Activated naive CD8-positive, alpha-beta T cell treated with anti-CD3 and anti-CD28 coated beads, Interleukin-2, amount 10 ng/mL, durations not matched to agents 7 days and 5 days (primary cell): ENCODE data around the gene ZNF766. TPM values are rescaled to one million over a fixed set of nuclear protein-coding genes. Genes with fewer than 3 reads are reported as not detected.
"Not testable (repeated sequence)": the region's sequence is repeated elsewhere in the genome, so short reads cannot be mapped to it uniquely, and the experiment has no call there.

Experiments
- ATAC-seq: fragments of 150-1000 bp; cut with Tn5 transposase; one replicate; pipeline ENCODE4 v1.10.0; 2021; ENCODE audit warnings: low read depth, moderate library complexity
- POLR2A ChIA-PET: fragments of 350-600 bp; sonication (Branson Sonifier 250); formaldehyde crosslinking; loops from one replicate; lab custom pipeline; 2021; ENCODE audit warnings: antibody characterized with exemption; lab: Charles Lee
- DNase-seq: peaks from one replicate; pipeline ENCODE4 v3.0.0; 2021
- H3K27ac Mint-ChIP-seq: one replicate; pipeline ENCODE4 v1.8.0; 2022; ENCODE audit warnings: mild to moderate bottlenecking, mixed read lengths
- H3K27me3 Mint-ChIP-seq: one replicate; pipeline ENCODE4 v1.8.0; 2022; ENCODE audit warnings: mild to moderate bottlenecking, moderate library complexity, mixed read lengths
- H3K36me3 Mint-ChIP-seq: one replicate; pipeline ENCODE4 v1.8.0; 2021; ENCODE audit warnings: mild to moderate bottlenecking, mixed read lengths
- H3K4me1 Mint-ChIP-seq: one replicate; pipeline ENCODE4 v1.8.0; 2021; ENCODE audit warnings: mixed read lengths
- H3K4me3 Mint-ChIP-seq: one replicate; pipeline ENCODE4 v1.8.0; 2022; ENCODE audit warnings: mild to moderate bottlenecking, moderate library complexity, mixed read lengths
- H3K9me3 Mint-ChIP-seq: one replicate; pipeline ENCODE4 v1.8.0; 2021; ENCODE audit warnings: mixed read lengths
- total RNA-seq, 2 experiments: library from RNA; stranded (reverse); gene quantifications; one replicate each; pipeline ENCODE4 v1.2.3, GENCODE V29; 2021

Gene ZNF766
- total RNA-seq, 2 experiments from 2014 or later: 37.1 to 38.7 TPM

DNA sequence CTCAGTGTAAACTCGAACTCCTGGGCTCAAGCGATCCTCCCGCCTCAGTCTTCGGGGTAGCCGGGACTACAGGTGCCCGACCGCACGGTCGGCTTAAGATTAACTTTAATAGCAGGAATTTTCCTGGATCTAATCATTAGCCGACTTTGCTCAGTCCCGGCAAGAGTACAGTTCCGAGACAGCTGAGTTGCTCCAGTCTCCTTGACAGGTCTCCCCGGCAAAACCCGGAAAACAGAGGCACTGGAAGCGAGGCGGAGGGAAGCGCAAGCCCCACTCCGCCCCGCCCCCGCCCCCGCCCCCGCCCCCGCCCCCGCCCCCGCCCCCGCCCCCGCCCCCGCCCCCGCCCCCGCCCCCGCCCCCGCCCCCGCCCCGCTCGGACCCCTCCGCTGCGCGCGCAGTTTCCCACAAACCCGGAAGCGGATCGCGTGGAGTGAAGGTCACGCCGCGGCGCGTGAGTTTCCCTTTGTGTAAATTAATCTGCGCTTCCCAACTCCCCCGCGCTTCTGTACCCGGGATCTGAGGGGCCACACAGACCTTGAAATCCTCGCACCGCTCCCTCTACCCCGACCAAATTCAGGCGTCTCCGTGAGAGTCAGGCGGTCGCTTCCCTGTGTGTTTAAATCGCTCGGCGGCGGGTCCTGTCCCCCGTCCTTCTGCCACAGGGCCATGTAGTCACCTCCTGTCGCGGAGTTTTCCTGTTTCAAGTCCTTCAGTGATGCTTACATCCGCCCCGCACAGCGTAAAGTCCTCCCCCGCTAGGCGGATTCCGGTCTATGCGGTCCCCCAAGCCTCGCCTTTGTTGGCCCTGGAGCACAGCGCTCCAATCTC is 27.6 kb downstream of the ZNF766 start, which contains the start of gene ZNF480:
TSS of gene ZNF480 (plus strand) at position 397 of the 828 bp plus-strand sequence. CDS start 3,244 bp downstream, outside the sequence.
- Mint-ChIP-seq H3K4me1 (peaks cover 15% of the 10 kb centered on the region), H3K27me3 (no peaks in the 10 kb centered on the region), H3K27ac (peak within 1 kb of the TSS; percentile 96), H3K36me3 (peaks cover 68% of the 10 kb centered on the region), H3K9me3 (peaks cover 42% of the 10 kb centered on the region), H3K4me3 (peak within 1 kb of the TSS; percentile 88)
- ATAC-seq (peak; percentile 95), DNase-seq (peak; percentile 87)
- POLR2A ChIA-PET: interaction anchor here (0.6 to 1.3 kb wide), 2 partner anchors 18 to 108 kb away, joined by 3 to 7 read pairs; partner anchors contain the start of gene PPP2R1A

DNA sequence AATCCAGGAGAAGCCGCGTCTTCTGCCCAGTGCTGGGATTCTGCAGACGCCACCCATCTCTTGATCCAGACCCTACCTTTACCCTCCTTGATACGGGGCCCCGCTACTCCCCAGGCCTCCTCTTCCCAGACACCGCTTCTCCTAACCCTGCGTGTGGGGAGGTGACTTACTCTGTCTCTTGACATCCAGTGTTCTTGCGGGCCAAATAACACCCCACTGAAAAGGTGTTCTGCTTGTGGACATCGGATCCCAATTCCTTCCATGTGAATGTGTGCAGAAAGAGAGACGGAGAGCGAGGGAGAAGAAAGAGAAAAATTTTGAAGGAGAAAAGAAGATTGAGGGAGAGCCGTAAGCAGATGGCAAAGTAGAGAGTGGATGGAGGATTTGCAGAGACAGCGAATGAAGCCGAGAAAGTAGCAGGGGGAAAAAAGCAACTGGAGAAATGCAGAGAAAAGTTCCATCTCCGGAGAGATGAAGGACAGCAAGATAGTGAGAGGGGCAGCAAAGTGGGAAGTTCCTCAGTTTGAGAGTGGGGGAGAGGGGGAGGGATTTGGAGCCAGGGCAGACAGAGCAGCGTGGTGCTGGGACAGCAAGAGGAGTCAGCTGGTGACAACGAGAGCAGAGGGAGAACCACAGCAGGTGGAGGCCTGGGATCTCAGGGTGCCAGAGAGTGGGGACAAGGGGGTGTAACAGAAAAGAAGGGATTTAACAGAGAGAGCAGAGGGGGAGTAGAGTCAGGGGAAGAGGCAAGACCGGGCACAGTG is 28.4 kb downstream of the ZNF766 start:
- peaks cover 15% of the 10 kb centered on the region for H3K4me1 Mint-ChIP-seq
- peaks cover 41% of the 10 kb centered on the region for H3K9me3 Mint-ChIP-seq
- H3K36me3 Mint-ChIP-seq: peaks cover 70% of the 10 kb centered on the region
- POLR2A ChIA-PET: interaction anchor here (0.6 kb wide), 1 partner anchor 79 kb away, joined by 4 read pairs; no protein-coding TSS in a partner anchor
- DNase-seq (no peak), ATAC-seq (no peak)
- H3K27me3 Mint-ChIP-seq: no peaks in the 10 kb centered on the region
- peak overlapping the region; percentile 88 for H3K4me3 Mint-ChIP-seq
- H3K27ac Mint-ChIP-seq: peak overlapping the region; percentile 96

DNA sequence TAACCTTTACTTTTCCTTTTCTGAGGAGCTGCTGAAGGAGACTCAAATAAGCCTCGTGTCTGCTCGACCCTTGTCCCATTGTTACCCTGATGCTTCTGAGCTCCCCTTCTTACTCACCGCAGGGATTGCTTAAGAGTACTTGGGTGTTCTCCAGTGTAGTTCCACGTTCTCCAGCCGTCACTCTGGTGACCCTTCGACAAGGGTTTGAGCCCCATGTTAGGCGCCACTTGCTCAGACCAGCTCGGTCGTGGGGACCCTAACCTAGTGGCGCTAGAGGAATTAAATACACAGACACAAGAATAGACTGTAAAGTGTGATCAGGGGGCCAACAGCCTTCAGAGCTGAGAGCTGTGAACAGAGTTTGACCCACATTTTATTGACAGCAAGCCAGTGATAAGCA is 37.9 kb downstream of the ZNF766 start:
- peaks cover 44% of the 10 kb centered on the region for H3K9me3 Mint-ChIP-seq
- peaks cover 85% of the 10 kb centered on the region for H3K36me3 Mint-ChIP-seq
- no peak for ATAC-seq

DNA sequence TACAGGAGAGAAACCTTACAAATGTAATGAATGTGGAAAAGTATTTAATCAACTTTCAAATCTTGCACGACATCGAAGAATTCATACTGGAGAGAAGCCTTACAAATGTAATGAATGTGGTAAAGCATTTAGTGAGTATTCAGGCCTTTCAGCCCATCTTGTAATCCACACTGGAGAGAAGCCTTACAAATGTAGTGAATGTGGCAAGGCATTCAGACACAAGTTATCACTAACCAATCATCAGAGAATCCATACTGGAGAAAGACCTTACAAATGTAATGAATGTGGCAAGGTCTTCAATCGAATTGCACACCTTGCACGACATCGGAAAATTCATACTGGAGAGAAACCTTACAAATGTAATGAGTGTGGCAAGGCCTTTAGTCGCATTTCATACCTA is 53.0 kb downstream of the ZNF766 start:
- no peaks in the 10 kb centered on the region for H3K4me1 Mint-ChIP-seq
- no peak for DNase-seq
- no peak for ATAC-seq
- H3K9me3 Mint-ChIP-seq: peaks cover 45% of the 10 kb centered on the region
- H3K4me3 Mint-ChIP-seq: no peak overlapping the region
- H3K36me3 Mint-ChIP-seq: peaks cover 62% of the 10 kb centered on the region
- POLR2A ChIA-PET: no interaction called here
- H3K27me3 Mint-ChIP-seq: no peaks in the 10 kb centered on the region
- H3K27ac Mint-ChIP-seq: no peak overlapping the region

More for the DNA sequence above, 37.9 kb downstream of the ZNF766 start:
- H3K4me3 Mint-ChIP-seq: no peak overlapping the region
- no peak overlapping the region for H3K27ac Mint-ChIP-seq
- no peak for DNase-seq
- POLR2A ChIA-PET: interaction anchor here (0.9 to 1.0 kb wide), 2 partner anchors 29 to 231 kb away, joined by 3 read pairs; partner anchors contain the start of gene ZNF610
- no peaks in the 10 kb centered on the region for H3K4me1 Mint-ChIP-seq
- H3K27me3 Mint-ChIP-seq: no peaks in the 10 kb centered on the region

DNA sequence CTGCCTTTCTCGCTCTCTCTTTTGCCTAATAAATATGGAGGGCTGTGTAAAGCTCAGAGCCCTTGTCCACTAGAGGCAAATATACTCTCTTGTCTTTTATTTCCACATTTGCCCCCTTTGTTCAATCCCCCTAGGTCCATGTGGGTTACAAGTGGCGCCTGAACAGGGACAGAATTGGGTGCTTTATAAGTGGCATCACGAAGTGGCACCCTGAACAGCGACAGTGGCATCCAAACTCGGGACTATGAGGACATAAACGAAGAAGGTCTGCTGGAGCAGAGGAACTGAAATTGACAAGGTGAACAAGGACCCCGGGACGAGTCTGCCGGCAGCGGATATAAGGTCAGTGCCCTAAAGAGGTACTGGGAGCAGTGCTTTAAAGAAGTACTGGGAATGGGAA is 62.4 kb downstream of the ZNF766 start:
- Mint-ChIP-seq H3K9me3 (peaks cover 20% of the 10 kb centered on the region), H3K27me3 (no peaks in the 10 kb centered on the region)

DNA sequence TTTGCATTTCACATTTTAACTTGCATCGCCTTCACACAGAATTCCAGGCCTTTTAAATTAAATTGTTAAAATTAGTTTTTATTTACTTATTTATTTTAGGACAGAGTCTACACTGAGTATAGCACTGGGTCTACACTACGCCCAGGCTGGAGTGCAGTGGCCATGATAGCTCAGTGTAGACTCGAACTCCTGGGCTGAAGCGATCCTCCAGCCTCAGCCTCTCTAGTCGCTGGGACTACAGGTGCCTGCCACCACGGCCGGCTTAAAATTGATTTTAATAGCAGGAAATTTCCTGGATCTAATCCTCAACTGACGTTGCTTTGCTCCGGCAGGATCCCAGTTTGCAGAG is 66.4 kb downstream of the ZNF766 start:
- POLR2A ChIA-PET: interaction anchor here (1.0 to 2.2 kb wide), 3 partner anchors 29 to 823 kb away, joined by 3 to 15 read pairs (median 3); partner anchors contain the start of genes ZNF347 and ZNF880
- Mint-ChIP-seq H3K4me1 (peaks cover 11% of the 10 kb centered on the region), H3K4me3 (peak overlapping the region; percentile 91), H3K27me3 (no peaks in the 10 kb centered on the region), H3K36me3 (peaks cover 28% of the 10 kb centered on the region), H3K27ac (peak overlapping the region; percentile 95), H3K9me3 (peaks cover 21% of the 10 kb centered on the region)
- DNase-seq (no peak), ATAC-seq (peak; percentile 55)

More for the DNA sequence above, 62.4 kb downstream of the ZNF766 start:
- no peak overlapping the region for H3K4me3 Mint-ChIP-seq
- ATAC-seq (no peak), DNase-seq (no peak)
- peaks cover 4% of the 10 kb centered on the region for H3K4me1 Mint-ChIP-seq
- no peak overlapping the region for H3K27ac Mint-ChIP-seq
- POLR2A ChIA-PET: no interaction called here
- peaks cover 9% of the 10 kb centered on the region for H3K36me3 Mint-ChIP-seq

DNA sequence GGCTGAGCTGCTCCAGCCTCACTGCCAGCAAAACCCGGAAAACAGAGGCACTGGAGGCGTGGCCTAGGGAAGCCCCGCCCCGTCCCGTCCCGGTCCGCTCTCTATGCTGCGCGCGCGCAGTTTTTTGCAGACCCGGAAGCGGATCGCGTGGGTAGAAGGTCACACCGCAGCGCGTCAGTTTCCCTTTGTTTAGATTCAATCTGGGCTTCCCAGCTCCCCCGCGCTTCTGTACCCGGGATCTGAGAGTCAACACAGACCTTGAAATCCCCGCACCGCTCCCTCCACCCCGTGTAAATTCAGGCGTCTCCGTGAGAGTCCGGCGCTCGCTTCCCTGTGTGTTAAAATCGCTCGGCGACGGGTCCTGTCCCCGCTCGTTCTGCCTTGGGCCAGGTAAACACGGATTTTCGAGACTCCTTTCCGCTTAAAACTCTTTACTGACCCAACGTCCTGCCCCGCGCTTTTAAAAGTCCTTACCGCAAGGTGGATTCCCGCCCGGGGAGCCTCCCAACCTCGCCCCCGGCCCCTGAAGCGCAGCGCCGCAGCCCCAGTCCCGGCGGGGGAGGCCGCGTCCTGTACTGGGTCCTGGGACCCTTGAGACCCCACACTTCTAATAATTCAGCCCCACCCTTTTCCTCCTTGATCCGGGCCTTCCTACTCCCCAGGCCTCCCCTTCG is 66.9 kb downstream of the ZNF766 start, which contains the start of gene ZNF610:
TSS of gene ZNF610 (plus strand) at position 127 of the 674 bp plus-strand sequence. CDS start 12,930 bp downstream, outside the sequence.
- Mint-ChIP-seq H3K27me3 (no peaks in the 10 kb centered on the region), H3K27ac (peak within 1 kb of the TSS; percentile 95), H3K4me1 (peaks cover 11% of the 10 kb centered on the region), H3K9me3 (peaks cover 19% of the 10 kb centered on the region), H3K4me3 (peak within 1 kb of the TSS; percentile 91), H3K36me3 (peaks cover 28% of the 10 kb centered on the region)
- POLR2A ChIA-PET: interaction anchor here (0.8 to 2.2 kb wide), 4 partner anchors 29 to 823 kb away, joined by 3 to 15 read pairs (median 3); partner anchors contain the start of genes ZNF347 and ZNF880
- ATAC-seq (peak; percentile 94), DNase-seq (peak; percentile 96)

DNA sequence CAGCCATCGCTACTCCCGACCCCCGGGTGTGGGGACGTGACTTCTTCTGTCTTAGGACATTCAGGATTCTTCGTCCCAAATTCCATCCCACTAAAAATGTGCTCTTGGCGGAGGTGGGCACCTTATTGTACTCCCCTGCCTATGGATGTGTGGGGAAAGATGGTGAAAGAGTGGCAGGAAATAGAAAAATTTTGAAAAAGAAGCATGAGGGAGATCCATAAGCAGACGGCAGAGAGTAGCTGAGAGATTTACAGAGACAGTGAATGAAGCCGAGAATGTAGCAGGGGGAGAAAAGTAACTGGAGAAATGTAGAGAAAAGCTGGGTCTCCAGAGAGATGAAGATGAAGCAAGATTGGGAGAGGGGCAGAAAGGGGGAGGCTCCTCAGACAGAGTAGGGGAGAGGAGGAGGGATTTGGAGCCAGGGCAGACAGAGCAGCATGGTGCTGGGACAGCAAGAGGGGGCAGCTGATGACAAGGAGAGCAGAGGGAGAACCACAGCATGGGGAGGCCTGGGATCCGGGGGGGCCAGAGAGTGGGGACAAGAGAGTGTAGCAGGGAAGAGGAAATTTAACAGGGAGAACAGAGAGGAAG is 67.5 kb downstream of the ZNF766 start:
- Mint-ChIP-seq H3K27me3 (no peaks in the 10 kb centered on the region), H3K4me1 (peaks cover 11% of the 10 kb centered on the region), H3K4me3 (peak overlapping the region; percentile 91), H3K27ac (peak overlapping the region; percentile 95), H3K36me3 (peaks cover 26% of the 10 kb centered on the region), H3K9me3 (peaks cover 16% of the 10 kb centered on the region)
- no peak for DNase-seq
- POLR2A ChIA-PET: interaction anchor here (0.8 to 2.2 kb wide), 3 partner anchors 30 to 75 kb away, joined by 3 to 15 read pairs (median 3); partner anchors contain the start of gene ZNF880
- no peak for ATAC-seq

DNA sequence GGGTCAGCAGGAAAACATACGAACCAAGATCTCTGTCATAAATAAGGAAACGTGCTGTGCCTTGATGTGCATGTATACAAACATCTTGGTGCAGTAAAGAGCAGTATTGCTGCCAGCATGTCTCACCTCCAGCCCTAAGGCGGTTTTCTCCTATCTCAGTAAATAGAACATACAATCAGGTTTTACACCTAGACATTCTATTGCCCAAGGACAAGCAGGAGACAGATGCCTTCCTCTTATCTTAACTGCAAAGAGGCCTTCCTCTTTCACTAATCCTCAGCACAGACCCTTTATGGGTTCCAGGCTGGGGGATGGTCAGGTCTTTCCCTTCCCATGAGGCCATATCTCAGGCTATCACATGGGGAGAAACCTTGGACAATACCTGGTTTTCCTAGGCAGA is 69.6 kb downstream of the ZNF766 start:
- POLR2A ChIA-PET, ATAC-seq, H3K27ac Mint-ChIP-seq, DNase-seq, H3K4me3 Mint-ChIP-seq, H3K27me3 Mint-ChIP-seq: not testable (repeated sequence)
- Mint-ChIP-seq H3K4me1 (peaks cover 11% of the 10 kb centered on the region), H3K36me3 (peaks cover 25% of the 10 kb centered on the region), H3K9me3 (peaks cover 11% of the 10 kb centered on the region)

DNA sequence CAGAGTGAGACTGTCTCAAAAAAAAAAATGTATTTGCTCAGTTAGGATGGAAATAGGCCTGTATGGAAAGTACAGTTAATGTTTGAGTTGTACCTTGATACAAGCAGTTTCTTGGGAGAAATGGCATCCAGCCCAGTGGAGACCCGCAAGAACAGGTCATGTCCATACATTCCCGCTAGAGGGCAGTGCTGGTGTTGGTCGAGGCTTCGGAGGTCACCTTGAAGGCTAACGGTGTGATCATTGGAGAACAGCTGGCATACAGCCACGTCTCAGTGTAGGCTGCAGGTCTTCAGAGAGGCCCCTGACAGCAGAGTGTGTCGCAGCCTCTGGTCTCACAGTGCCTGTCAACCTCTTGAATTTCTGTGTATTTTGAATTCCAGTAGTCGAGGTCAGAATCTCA is 74.2 kb downstream of the ZNF766 start:
- Mint-ChIP-seq H3K4me3 (no peak overlapping the region), H3K36me3 (peaks cover 20% of the 10 kb centered on the region), H3K27ac (no peak overlapping the region), H3K9me3 (peaks cover 16% of the 10 kb centered on the region), H3K27me3 (no peaks in the 10 kb centered on the region), H3K4me1 (no peaks in the 10 kb centered on the region)
- ATAC-seq (no peak), DNase-seq (no peak)
- POLR2A ChIA-PET: no interaction called here

DNA sequence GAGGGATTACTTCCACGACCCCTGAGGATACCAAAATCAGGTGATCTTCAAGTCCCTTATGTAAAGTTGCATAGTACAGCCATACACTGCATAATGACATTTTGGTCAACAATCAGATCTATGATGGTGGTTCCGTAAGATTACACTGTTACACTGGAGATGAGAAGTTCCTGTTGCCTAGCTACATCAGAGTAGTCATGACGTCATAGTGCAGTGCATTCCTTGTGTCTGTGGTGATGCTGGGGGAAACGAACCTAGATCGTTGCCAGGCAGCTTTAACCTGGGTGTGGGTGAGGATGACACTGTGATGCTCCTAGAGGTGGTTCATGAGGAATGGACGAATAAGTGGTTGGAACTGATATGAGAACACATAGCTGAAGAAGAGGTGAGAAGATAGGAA is 75.8 kb downstream of the ZNF766 start:
- DNase-seq (no peak), ATAC-seq (no peak)
- no peaks in the 10 kb centered on the region for H3K27me3 Mint-ChIP-seq
- H3K4me1 Mint-ChIP-seq: no peaks in the 10 kb centered on the region
- POLR2A ChIA-PET: interaction anchor here (0.6 kb wide), 1 partner anchor 18 kb away, joined by 3 read pairs; no protein-coding TSS in a partner anchor
- H3K27ac Mint-ChIP-seq: no peak overlapping the region
- H3K36me3 Mint-ChIP-seq: peaks cover 26% of the 10 kb centered on the region
- no peak overlapping the region for H3K4me3 Mint-ChIP-seq
- H3K9me3 Mint-ChIP-seq: peaks cover 22% of the 10 kb centered on the region
